WTC11 (cell line): ENCODE data around the gene KCMF1. TPM values are rescaled to one million over a fixed set of nuclear protein-coding genes. Genes with fewer than 3 reads are reported as not detected.

Source experiments
- ATAC-seq: fragments of 200-7000 bp; cut with Tn5 transposase; 2 replicates; pipeline ENCODE4 v1.10.0; 2021; ENCODE audit warnings: mild to moderate bottlenecking, moderate library complexity
- CTCF ChIA-PET: fragments of 300-600 bp; sonication (Branson Sonifier 250); formaldehyde crosslinking; loops from one replicate; lab custom pipeline; 2021; ENCODE audit warnings: antibody characterized with exemption; lab: Charles Lee
- POLR2A ChIA-PET: fragments of 350-600 bp; sonication (Branson Sonifier 250); formaldehyde crosslinking; loops from one replicate; lab custom pipeline; 2021; ENCODE audit warnings: antibody characterized with exemption; lab: Charles Lee
- DNase-seq: peaks from one replicate; pipeline ENCODE4 v3.0.0; 2021; ENCODE audit warnings: low spot score
- H3K27ac Mint-ChIP-seq: 2 replicates; pipeline ENCODE4 v1.8.0; 2021; ENCODE audit warnings: mixed read lengths
- H3K27me3 Mint-ChIP-seq: 2 replicates; pipeline ENCODE4 v1.8.0; 2021; ENCODE audit warnings: low read depth, mild to moderate bottlenecking, moderate library complexity, mixed read lengths
- H3K36me3 Mint-ChIP-seq: 2 replicates; pipeline ENCODE4 v1.8.0; 2021; ENCODE audit warnings: mixed read lengths
- H3K4me1 Mint-ChIP-seq: 2 replicates; pipeline ENCODE4 v1.8.0; 2022; ENCODE audit warnings: mixed read lengths
- H3K4me3 Mint-ChIP-seq: 2 replicates; pipeline ENCODE4 v1.8.0; 2021; ENCODE audit warnings: mild to moderate bottlenecking, moderate library complexity, mixed read lengths
- H3K9me3 Mint-ChIP-seq: 2 replicates; pipeline ENCODE4 v1.8.0; 2021; ENCODE audit warnings: mixed read lengths
- ATF1 ChIP-seq: sonication (generic); formaldehyde crosslinking; IDR thresholded peaks from 2 replicates; pipeline ENCODE4 v1.8.1; 2023; ENCODE audit warnings: mild to moderate bottlenecking, moderate library complexity, missing genetic modification reagents
- CBFB ChIP-seq: sonication (generic); formaldehyde crosslinking; IDR thresholded peaks from 2 replicates; pipeline ENCODE4 v1.8.1; 2022; ENCODE audit warnings: mild to moderate bottlenecking, low read depth, missing genetic modification reagents
- CREM ChIP-seq: sonication (generic); formaldehyde crosslinking; IDR thresholded peaks from 2 replicates; pipeline ENCODE4 v1.8.1; 2022; ENCODE audit warnings: mild to moderate bottlenecking, missing genetic modification reagents, moderate library complexity
- EMX1 ChIP-seq: fragments of 250-450 bp; sonication (Bioruptor Pico); IDR thresholded peaks from 2 replicates; pipeline ENCODE4 v1.8.0; 2021; ENCODE audit warnings: mild to moderate bottlenecking
- FOXJ3 ChIP-seq: sonication (generic); formaldehyde crosslinking; IDR thresholded peaks from 2 replicates; pipeline ENCODE4 v1.9.0; 2021; ENCODE audit warnings: missing genetic modification reagents, mild to moderate bottlenecking, borderline replicate concordance
- FOXP1 ChIP-seq: sonication (generic); formaldehyde crosslinking; IDR thresholded peaks from 2 replicates; pipeline ENCODE4 v1.8.0; 2022; ENCODE audit warnings: missing genetic modification reagents, mild to moderate bottlenecking, moderate library complexity, borderline replicate concordance
- KAT7 ChIP-seq: sonication (generic); formaldehyde crosslinking; IDR thresholded peaks from 2 replicates; pipeline ENCODE4 v1.8.1; 2023; ENCODE audit warnings: missing genetic modification reagents, mild to moderate bottlenecking, borderline replicate concordance
- MXD4 ChIP-seq: fragments of 250-450 bp; sonication (Bioruptor Pico); IDR thresholded peaks from 2 replicates; pipeline ENCODE4 v1.8.0; 2021; ENCODE audit warnings: mild to moderate bottlenecking, moderate library complexity, borderline replicate concordance
- MYBL2 ChIP-seq: sonication (generic); formaldehyde crosslinking; IDR thresholded peaks from 2 replicates; pipeline ENCODE4 v1.8.1; 2023; ENCODE audit warnings: mild to moderate bottlenecking, moderate library complexity, missing genetic modification reagents
- NFE2L1 ChIP-seq: sonication (generic); formaldehyde crosslinking; IDR thresholded peaks from 2 replicates; pipeline ENCODE4 v1.8.1; 2023; ENCODE audit warnings: missing genetic modification reagents
- PRRX2 ChIP-seq: fragments of 250-450 bp; sonication (Bioruptor Pico); IDR thresholded peaks from 2 replicates; pipeline ENCODE4 v1.8.0; 2021; ENCODE audit warnings: mild to moderate bottlenecking
- RELA ChIP-seq: sonication (generic); formaldehyde crosslinking; IDR thresholded peaks from 2 replicates; pipeline ENCODE4 v1.8.1; 2022; ENCODE audit warnings: missing genetic modification reagents, mild to moderate bottlenecking, borderline replicate concordance
- RORB ChIP-seq: fragments of 250-450 bp; sonication (Bioruptor Pico); IDR thresholded peaks from 2 replicates; pipeline ENCODE4 v1.9.0; 2021; ENCODE audit warnings: mild to moderate bottlenecking
- SMAD3 ChIP-seq: sonication (generic); formaldehyde crosslinking; IDR thresholded peaks from 2 replicates; pipeline ENCODE4 v1.8.0; 2022; ENCODE audit warnings: missing genetic modification reagents, mild to moderate bottlenecking, borderline replicate concordance
- ZNF219 ChIP-seq: sonication (generic); formaldehyde crosslinking; IDR thresholded peaks from 2 replicates; pipeline ENCODE4 v1.8.0; 2023; ENCODE audit warnings: missing genetic modification reagents, mild to moderate bottlenecking, borderline replicate concordance
- ZNF416 ChIP-seq: fragments of 250-450 bp; sonication (Bioruptor Pico); IDR thresholded peaks from 2 replicates; pipeline ENCODE4 v1.9.0; 2021; ENCODE audit warnings: mild to moderate bottlenecking, inconsistent platforms
- total RNA-seq: library from RNA; stranded (reverse); gene quantifications from 3 replicates; pipeline ENCODE4 v1.2.3, GENCODE V29; 2021
- TF ChIP-seq, protein P1 (sequence below): sonication (generic); formaldehyde crosslinking; IDR thresholded peaks from 2 replicates; pipeline ENCODE4 v1.8.0; 2022; ENCODE audit warnings: mild to moderate bottlenecking, missing genetic modification reagents
- TF ChIP-seq, protein P2 (sequence below): fragments of 250-450 bp; sonication (Bioruptor Pico); IDR thresholded peaks from 2 replicates; pipeline ENCODE4 v1.9.0; 2021; ENCODE audit warnings: mild to moderate bottlenecking
- TF ChIP-seq, protein P3 (sequence below): sonication (generic); formaldehyde crosslinking; IDR thresholded peaks from 2 replicates; pipeline ENCODE4 v1.8.1; 2022; ENCODE audit warnings: missing genetic modification reagents, borderline replicate concordance
- TF ChIP-seq, protein P4 (sequence below): sonication (generic); formaldehyde crosslinking; IDR thresholded peaks from 2 replicates; pipeline ENCODE4 v1.8.0; 2023; ENCODE audit warnings: missing genetic modification reagents, mild to moderate bottlenecking, borderline replicate concordance
- TF ChIP-seq, protein P5 (sequence below): sonication (generic); formaldehyde crosslinking; IDR thresholded peaks from 2 replicates; pipeline ENCODE4 v1.8.1; 2022; ENCODE audit warnings: mild to moderate bottlenecking, moderate library complexity, missing genetic modification reagents
- TF ChIP-seq, protein P6 (sequence below): fragments of 250-450 bp; sonication (Bioruptor Pico); IDR thresholded peaks from 2 replicates; pipeline ENCODE4 v1.9.0; 2021; ENCODE audit warnings: moderate library complexity, mild to moderate bottlenecking, inconsistent platforms, borderline replicate concordance

Gene KCMF1
- total RNA-seq, 1 experiment from 2014 or later = 117 TPM

DNA sequence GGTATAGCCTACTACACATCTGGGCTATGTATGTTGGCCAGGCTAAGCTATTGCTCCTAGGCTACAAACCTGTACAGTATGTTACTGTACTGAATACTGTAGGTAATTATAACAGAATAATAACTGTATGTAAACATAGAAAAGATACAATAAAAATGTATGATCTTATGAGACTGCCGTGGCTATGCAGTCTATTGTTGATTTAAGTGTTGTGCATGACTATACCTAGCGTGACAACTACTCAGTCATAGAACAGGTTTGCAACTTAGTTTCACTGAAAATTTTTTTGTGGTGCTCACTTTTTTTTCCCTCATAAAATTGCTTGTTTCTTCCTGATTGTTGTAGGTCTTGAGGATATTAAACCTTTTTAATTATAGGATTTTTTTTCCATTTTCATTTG lies 25.9 kb downstream of the KCMF1 start (continued):
- TF ChIP-seq, protein P1, sequence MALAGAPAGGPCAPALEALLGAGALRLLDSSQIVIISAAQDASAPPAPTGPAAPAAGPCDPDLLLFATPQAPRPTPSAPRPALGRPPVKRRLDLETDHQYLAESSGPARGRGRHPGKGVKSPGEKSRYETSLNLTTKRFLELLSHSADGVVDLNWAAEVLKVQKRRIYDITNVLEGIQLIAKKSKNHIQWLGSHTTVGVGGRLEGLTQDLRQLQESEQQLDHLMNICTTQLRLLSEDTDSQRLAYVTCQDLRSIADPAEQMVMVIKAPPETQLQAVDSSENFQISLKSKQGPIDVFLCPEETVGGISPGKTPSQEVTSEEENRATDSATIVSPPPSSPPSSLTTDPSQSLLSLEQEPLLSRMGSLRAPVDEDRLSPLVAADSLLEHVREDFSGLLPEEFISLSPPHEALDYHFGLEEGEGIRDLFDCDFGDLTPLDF (CRISPR knock-in tag) = no peak
- TF ChIP-seq RORB (CRISPR knock-in tag) = no peak
- TF ChIP-seq, protein P2, sequence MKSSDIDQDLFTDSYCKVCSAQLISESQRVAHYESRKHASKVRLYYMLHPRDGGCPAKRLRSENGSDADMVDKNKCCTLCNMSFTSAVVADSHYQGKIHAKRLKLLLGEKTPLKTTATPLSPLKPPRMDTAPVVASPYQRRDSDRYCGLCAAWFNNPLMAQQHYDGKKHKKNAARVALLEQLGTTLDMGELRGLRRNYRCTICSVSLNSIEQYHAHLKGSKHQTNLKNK (CRISPR knock-in tag) = no peak
- TF ChIP-seq ZNF219 (CRISPR knock-in tag) = no peak
- no peak for TF ChIP-seq KAT7 (CRISPR knock-in tag)
- TF ChIP-seq PRRX2 (CRISPR knock-in tag) = no peak
- no peak for TF ChIP-seq MXD4
- TF ChIP-seq ATF1 (CRISPR knock-in tag) = no peak

DNA sequence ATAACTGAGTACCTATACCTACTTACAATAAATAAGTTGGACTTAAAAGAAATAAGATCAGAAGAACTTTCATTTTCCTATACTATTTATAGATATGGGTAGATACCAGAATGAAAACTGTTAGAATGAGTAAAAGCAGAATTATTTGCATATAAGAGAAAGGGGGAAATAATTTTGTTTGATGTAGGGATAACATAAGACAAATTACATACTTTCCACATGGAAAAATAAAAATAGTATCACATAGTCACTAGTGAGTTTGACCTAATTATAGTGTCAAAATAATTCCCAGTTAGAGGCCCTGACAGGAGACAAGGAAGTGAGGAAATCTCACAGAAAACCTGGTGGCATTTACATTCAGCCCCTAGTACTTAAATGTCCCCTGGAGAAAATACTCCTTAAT lies 28.6 kb downstream of the KCMF1 start:
- Mint-ChIP-seq H3K27ac (no peak overlapping the region; the same call in 1 of the 2 replicates), H3K27me3 (no peaks in the 10 kb centered on the region), H3K4me1 (peaks cover 10% of the 10 kb centered on the region), H3K36me3 (peaks cover 12% of the 10 kb centered on the region), H3K4me3 (no peak overlapping the region), H3K9me3 (0 out of 2 replicates have a peak, but pooled peaks cover 5% of the 10 kb centered on the region)
- no peak for DNase-seq
- ChIA-PET POLR2A (no interaction called here), CTCF (interaction anchor here (0.9 to 1.9 kb wide), 2 partner anchors 16 to 73 kb away, joined by 6 to 7 read pairs; no protein-coding TSS in a partner anchor)
- TF ChIP-seq MYBL2 (CRISPR knock-in tag) (no peak), EMX1 (CRISPR knock-in tag) (no peak), FOXJ3 (CRISPR knock-in tag) (no peak), ZNF416 (CRISPR knock-in tag) (no peak), FOXP1 (CRISPR knock-in tag) (no peak), NFE2L1 (CRISPR knock-in tag) (no peak), SMAD3 (no peak), CREM (CRISPR knock-in tag) (no peak), RELA (CRISPR knock-in tag) (no peak), KAT7 (CRISPR knock-in tag) (no peak), CBFB (CRISPR knock-in tag) (no peak)
- TF ChIP-seq, protein P3, sequence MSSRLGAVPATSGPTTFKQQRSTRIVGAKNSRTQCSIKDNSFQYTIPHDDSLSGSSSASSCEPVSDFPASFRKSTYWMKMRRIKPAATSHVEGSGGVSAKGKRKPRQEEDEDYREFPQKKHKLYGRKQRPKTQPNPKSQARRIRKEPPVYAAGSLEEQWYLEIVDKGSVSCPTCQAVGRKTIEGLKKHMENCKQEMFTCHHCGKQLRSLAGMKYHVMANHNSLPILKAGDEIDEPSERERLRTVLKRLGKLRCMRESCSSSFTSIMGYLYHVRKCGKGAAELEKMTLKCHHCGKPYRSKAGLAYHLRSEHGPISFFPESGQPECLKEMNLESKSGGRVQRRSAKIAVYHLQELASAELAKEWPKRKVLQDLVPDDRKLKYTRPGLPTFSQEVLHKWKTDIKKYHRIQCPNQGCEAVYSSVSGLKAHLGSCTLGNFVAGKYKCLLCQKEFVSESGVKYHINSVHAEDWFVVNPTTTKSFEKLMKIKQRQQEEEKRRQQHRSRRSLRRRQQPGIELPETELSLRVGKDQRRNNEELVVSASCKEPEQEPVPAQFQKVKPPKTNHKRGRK = no peak
- TF ChIP-seq, protein P4, sequence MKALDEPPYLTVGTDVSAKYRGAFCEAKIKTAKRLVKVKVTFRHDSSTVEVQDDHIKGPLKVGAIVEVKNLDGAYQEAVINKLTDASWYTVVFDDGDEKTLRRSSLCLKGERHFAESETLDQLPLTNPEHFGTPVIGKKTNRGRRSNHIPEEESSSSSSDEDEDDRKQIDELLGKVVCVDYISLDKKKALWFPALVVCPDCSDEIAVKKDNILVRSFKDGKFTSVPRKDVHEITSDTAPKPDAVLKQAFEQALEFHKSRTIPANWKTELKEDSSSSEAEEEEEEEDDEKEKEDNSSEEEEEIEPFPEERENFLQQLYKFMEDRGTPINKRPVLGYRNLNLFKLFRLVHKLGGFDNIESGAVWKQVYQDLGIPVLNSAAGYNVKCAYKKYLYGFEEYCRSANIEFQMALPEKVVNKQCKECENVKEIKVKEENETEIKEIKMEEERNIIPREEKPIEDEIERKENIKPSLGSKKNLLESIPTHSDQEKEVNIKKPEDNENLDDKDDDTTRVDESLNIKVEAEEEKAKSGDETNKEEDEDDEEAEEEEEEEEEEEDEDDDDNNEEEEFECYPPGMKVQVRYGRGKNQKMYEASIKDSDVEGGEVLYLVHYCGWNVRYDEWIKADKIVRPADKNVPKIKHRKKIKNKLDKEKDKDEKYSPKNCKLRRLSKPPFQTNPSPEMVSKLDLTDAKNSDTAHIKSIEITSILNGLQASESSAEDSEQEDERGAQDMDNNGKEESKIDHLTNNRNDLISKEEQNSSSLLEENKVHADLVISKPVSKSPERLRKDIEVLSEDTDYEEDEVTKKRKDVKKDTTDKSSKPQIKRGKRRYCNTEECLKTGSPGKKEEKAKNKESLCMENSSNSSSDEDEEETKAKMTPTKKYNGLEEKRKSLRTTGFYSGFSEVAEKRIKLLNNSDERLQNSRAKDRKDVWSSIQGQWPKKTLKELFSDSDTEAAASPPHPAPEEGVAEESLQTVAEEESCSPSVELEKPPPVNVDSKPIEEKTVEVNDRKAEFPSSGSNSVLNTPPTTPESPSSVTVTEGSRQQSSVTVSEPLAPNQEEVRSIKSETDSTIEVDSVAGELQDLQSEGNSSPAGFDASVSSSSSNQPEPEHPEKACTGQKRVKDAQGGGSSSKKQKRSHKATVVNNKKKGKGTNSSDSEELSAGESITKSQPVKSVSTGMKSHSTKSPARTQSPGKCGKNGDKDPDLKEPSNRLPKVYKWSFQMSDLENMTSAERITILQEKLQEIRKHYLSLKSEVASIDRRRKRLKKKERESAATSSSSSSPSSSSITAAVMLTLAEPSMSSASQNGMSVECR (CRISPR knock-in tag) = no peak
- TF ChIP-seq, protein P5, sequence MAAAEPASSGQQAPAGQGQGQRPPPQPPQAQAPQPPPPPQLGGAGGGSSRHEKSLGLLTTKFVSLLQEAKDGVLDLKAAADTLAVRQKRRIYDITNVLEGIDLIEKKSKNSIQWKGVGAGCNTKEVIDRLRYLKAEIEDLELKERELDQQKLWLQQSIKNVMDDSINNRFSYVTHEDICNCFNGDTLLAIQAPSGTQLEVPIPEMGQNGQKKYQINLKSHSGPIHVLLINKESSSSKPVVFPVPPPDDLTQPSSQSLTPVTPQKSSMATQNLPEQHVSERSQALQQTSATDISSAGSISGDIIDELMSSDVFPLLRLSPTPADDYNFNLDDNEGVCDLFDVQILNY = no peak
- TF ChIP-seq, protein P6, sequence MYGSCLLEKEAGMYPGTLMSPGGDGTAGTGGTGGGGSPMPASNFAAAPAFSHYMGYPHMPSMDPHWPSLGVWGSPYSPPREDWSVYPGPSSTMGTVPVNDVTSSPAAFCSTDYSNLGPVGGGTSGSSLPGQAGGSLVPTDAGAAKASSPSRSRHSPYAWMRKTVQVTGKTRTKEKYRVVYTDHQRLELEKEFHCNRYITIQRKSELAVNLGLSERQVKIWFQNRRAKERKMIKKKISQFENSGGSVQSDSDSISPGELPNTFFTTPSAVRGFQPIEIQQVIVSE (CRISPR knock-in tag) = no peak
- ATAC-seq = no peak
